Measurements from ENCODE around the gene ZNF746.
"Not testable (repeated sequence)": the region's sequence is repeated elsewhere in the genome, so short reads cannot be mapped to it uniquely, and the experiment has no call there.

Gene ZNF746

GRCh38 chr7:149497467-149498261, at the start of gene ZNF746:
Gene ZNF746 (minus strand): TSS chr7:149497809. CDS start chr7:149497536, 273 bp downstream.
- DNase-seq = peak; percentile 25

GRCh38 chr7:149547126-149547525, 49.5 kb upstream of the ZNF746 start:
- no peak for DNase-seq

DNA sequence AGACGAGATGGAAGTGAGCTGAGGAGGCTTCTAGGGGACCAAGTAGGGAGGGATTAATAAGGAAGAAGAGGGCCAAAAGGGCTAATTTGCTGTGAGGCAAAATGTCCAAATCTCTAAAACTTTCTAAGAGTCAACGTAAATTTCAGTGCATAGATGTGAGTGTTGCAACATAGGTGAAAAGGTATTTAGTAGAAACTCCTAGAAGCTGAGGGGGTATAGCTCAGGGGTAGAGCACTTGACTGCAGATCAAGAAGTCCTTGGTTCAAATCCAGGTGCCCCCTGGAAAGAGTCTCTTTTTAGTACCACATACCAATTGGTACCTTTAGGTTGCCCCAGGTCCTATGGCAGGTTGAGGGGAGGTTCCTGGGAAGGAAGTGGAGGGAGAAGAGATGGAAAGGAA, 48.7 kb upstream of the ZNF746 start:
- DNase-seq = no peak

GRCh38 chr7:149544028-149544427, 46.4 kb upstream of the ZNF746 start:
- no peak for DNase-seq

DNA sequence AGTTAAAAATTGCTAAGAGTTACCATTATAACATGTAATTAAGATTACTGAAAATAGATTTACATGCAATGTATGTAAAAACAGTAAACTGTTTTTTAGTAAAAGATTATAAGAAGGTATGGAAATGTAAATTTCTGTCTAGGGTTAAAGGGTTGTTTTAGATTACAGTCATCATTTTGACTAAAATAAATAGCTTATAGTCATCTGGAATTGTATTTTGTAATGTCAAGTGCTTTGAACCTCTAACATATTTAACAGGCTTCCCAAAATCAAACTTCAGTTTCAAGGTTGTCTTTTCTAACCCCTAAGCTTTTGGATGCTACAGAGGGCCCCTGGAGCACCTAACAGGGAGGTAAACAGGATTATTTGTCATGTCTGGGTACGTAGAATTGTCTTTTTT, 35.0 kb upstream of the ZNF746 start:
- no peak for DNase-seq

GRCh38 chr7:149529136-149529718, 31.6 kb upstream of the ZNF746 start:
- DNase-seq = no peak

DNA sequence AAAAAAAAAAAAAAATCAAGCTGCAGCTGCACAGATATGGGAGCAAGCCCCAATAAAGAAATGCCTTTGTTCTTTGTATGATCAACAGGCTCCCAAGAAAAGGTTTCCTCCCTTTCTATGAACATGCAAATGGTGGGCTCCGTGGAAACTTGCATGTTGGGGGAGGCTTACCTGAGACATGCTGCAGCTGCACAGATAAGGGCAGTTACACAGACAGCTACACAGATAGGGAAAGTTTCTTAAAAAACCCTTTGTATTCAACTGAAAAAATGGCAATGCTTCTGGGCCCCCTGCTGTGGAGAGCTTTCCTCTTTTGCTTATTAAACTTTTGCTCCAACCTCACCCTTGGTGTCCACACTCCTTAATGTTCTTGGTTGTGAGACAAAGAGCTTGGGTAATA, 29.8 kb upstream of the ZNF746 start:
- no peak for DNase-seq

DNA sequence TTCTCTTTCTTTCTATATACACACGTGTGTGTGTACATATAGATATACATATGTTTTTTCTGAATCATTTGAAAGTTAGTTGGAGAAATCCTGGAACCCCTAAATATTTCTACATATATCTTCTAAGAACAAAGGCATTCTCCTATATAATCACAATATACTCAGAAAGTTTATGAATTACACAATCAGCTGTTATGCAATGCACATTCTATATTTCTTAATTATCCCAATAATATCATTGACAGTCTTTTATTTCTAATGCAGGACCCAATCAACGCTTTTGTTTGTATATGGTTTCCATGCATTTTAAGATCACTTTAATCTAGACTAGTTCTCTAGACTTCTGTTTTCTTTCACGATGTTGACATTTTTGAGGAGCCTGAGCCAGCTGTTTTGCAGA, 27.7 kb upstream of the ZNF746 start:
- no peak for DNase-seq

GRCh38 chr7:149524394-149524793, 26.8 kb upstream of the ZNF746 start:
- no peak for DNase-seq

GRCh38 chr7:149510248-149510647, 12.6 kb upstream of the ZNF746 start:
- DNase-seq = no peak

DNA sequence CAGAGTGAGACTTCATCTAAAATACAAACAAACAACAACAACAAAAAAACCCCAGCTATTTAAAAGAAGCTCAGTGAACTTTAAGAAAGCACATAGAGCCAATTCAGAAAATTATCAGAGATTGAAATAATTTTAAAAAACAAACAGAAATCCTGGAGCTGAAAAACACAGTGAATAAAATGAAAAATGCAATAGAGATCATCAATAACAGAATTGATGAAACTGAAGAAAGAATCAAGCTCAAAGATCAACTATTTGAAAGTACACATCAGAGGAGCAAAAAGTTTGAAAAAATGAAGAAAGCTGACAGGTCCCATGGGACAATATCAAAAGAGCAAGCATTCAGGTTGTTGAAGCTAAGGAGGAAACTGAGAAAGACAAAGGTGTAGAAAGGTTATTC, 12.2 kb upstream of the ZNF746 start:
- no peak for DNase-seq

DNA sequence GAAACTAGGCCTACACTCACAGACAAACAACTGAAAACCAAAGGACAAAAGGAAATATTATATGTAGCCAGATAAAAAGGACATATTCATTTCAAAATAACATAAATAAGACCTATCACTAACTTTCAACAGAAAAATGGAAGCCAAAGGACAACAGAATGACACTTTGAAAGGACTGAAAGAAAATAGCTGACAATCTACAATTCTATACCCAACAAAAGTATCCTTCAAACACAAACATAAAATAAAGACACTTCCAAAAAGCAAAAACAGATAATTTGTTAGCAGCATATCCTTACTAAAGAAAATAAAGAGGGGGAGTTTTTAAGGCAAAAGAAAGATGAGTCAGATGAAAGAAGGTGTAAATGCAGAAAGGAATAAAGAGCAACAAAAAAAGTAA, 7.9 kb upstream of the ZNF746 start:
- no peak for DNase-seq

DNA sequence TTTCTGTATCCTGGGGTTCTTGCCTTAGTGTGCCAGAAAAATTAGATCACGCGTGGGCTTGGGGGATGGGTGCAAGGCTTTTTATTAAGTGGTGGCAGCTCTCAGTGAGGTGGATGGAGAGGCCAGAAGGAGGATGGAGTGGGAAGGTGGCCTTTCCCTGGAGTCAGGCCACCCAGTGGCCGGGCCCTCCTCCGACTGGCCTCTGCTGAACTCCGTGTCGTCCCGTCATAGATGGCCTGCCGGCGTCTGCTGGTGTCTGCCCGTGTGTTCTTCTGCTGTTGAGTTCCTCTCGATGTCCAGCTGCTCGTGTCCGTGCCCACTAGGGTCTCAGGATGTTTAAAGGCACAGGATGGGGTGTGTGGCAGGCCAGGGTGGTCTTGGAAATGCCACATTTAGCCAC, 4.0 kb upstream of the ZNF746 start:
- DNase-seq = no peak

DNA sequence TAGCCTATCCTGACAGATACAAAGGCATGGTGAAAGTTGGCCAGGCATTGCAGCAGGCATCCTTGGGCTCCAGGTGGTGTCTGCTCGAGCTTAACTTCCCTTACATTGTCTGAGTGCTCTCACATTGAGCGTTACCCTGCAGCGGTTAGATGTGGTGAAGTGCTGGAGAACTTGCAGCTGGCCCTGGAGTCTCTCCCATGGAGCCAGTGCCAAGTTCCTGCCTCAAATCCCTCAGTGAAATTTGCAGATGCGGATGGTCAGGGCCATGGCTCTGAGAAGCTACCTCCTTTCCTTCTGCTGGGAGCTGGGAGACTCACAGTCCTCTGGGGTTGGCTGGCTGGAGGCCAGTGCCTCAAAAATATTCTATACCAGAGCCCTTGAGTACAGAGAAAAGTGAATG, 3.3 kb upstream of the ZNF746 start:
- DNase-seq = no peak

DNA sequence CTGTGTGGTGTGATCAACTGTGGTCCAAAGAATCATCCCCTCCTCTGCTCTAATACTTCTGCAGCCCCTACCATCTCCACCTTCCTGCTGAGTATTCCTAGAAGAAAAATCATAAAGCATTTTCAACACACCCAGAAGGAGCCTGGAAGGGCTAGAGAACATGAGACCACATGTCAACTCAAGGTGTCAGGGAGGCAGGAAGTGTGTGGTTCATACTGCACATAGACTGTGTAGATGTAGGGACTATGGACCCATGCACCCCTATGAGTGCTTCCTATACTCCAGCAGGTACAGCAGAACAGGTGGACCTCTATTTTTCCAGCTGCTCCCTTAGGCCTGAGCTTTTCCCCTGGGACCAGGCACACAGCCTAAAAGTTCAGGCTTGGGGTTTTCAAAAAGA, 2.6 kb upstream of the ZNF746 start:
- DNase-seq = no peak

GRCh38 chr7:149498811-149499210, 1.2 kb upstream of the ZNF746 start:
- no peak for DNase-seq

DNA sequence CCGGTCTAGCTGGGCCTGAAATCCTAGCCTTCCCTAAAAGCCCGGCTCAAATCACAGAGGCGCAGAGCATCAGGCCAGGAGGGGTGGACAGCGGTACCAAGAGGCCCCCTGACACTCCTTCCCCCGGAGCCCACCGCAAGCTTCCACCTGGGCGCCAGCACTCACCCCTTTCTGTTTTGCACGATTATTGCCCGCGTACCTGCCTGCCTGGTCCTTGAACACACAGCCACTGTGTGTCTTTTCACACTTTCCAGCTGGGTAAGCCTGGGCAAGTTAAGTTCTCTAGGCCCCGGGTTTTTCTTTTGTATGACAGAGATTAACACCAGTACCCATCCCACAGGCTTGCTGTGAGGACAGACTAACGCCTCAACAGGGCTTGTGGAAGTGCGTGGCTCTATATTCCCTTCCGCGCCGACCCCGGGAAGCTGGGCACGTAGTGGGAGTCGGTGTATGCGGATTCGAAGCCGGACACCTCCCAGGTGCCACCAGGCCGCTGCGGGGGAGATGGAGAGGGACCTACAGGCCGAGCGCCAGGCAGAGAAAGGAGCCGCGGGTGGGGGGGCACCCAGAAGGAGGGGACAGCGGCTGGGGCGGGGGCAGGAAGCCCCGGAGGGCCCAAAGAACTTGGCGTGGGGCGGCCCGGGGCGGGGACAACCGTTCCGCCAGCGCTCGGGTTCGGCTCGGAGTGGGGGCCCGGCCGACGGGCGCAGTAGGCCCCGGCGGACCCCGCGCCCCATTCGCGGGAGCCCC, 792 bp downstream of the ZNF746 start:
- DNase-seq = no peak

GRCh38 chr7:149495785-149496641, 1.6 kb downstream of the ZNF746 start:
- peak; percentile 46 for DNase-seq

DNA sequence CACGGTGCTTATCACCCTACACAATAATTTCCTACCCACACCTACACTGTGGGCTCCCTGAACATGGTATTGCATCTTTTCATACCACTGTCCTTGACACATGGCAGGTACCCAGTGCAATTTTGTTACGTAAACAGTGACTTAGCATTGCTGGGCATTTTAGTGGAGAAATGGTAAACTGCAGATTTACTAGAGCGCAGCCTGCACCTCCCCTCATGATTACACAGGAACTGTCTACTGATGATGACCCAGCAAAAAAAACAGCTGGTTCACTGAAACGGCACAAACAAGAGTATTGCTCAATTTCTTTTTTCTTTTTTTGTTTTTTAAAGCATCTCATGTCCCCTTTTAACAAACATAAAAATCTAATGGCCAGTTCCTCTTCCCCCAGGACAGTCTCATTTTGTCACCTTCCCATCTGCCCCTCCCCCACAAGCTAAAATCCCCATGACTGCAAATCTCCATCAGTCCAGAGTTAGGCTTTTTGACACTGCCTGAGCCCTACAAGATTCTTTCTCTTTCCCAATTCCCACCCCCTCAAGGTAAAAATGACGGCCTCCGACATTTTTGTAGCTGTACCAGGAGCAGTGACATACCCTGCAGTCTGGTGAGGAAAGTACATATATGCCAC, 2.8 kb downstream of the ZNF746 start:
- no peak for DNase-seq

- DNase-seq = not testable (repeated sequence)
Observed at GRCh38 chr7:149493975-149494374, 3.6 kb downstream of the ZNF746 start.

GRCh38 chr7:149493366-149493765, 4.2 kb downstream of the ZNF746 start:
- DNase-seq = no peak

- DNase-seq = no peak
Observed at GRCh38 chr7:149490083-149490760, 7.4 kb downstream of the ZNF746 start.

All from NCI-H2227 treated with DMSO at 0.1 percent for 48 hours (cell line).